ENCODE results near the gene NADSYN1.

Gene NADSYN1

DNA sequence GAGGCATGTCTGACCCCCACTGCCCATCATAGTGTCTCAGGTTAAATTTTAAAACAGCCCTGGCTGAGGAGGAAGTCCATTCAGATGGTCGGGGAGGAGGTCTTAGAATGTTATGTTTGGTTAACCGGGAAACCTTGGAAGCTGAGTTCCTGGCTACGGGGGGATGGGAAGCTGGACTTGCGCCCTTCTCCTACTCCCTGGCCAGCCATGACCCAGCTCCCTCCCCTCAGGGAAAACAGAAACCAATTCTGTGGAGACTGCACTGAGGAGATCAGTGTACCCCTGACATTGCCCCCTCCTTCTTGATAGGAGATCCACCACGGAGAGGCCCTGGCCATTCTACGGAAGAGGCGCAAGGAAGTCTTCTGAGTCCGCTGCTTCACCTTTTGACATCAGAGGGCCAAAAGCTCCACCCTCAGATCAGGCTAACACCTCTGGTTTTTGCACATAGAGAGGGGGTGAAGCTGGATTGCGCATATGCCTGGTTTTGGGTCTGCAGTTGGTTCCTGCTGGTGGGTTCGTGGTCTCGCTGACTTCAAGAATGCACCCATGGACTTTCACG, 92.5 kb downstream of the NADSYN1 start:
- no peaks in the 10 kb centered on the region for H3K36me3 ChIP-seq (ENCODE audit: control insufficient read depth in 2 of 2, insufficient read depth in 1 of 2, low read length in 2 of 2)
- H3K4me3 ChIP-seq (ENCODE audit: low read depth, low read length) = no peak overlapping the region
- H3K4me1 ChIP-seq (ENCODE audit: control insufficient read depth, insufficient read depth, low read length) = no peaks in the 10 kb centered on the region
- TF ChIP-seq SCRT2 (tag by site-specific recombination; IDR thresholded peaks at IDR 0.05) = no peak
- TF ChIP-seq ZNF426 (tag by site-specific recombination; IDR thresholded peaks at IDR 0.05) = no peak
- TF ChIP-seq, protein P1, sequence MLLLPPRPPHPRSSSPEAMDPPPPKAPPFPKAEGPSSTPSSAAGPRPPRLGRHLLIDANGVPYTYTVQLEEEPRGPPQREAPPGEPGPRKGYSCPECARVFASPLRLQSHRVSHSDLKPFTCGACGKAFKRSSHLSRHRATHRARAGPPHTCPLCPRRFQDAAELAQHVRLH (tag by site-specific recombination; IDR thresholded peaks at IDR 0.05) = no peak
- no peak for TF ChIP-seq ZNF140 (tag by site-specific recombination; IDR thresholded peaks at IDR 0.05)
- no peak for TF ChIP-seq ZSCAN23 (tag by site-specific recombination; IDR thresholded peaks at IDR 0.05)
- TF ChIP-seq ZNF623 (tag by site-specific recombination; IDR thresholded peaks at IDR 0.05) = no peak
- no peak for TF ChIP-seq ZNF221 (tag by site-specific recombination; IDR thresholded peaks at IDR 0.05; ENCODE audit: borderline replicate concordance)
- no peak for TF ChIP-seq ZNF354C (tag by site-specific recombination; IDR thresholded peaks at IDR 0.05; ENCODE audit: borderline replicate concordance, low read depth)
- TF ChIP-seq ZBTB48 (tag by site-specific recombination; IDR thresholded peaks at IDR 0.05) = no peak
- no peak for TF ChIP-seq ZNF514 (tag by site-specific recombination; IDR thresholded peaks at IDR 0.05)
- TF ChIP-seq TRIM28 (IDR thresholded peaks at IDR 0.05; ENCODE audit: borderline replicate concordance, low read length) = no peak
- TF ChIP-seq ZNF266 (tag by site-specific recombination; IDR thresholded peaks at IDR 0.05; ENCODE audit: low read depth) = no peak
- no peak for TF ChIP-seq ZNF654 (tag by site-specific recombination; IDR thresholded peaks at IDR 0.05; ENCODE audit: low read depth)
- no peak for TF ChIP-seq WT1 (tag by site-specific recombination; IDR thresholded peaks at IDR 0.05)
- TF ChIP-seq HOXD13 (CRISPR knock-in tag; IDR thresholded peaks at IDR 0.05; ENCODE audit: borderline replicate concordance) = no peak
- ChIA-PET POLR2A (no interaction called here), CTCF (no interaction called here)
- H3K27ac ChIP-seq (ENCODE audit: extremely low read depth, low read depth, low read length) = no peak overlapping the region
- no peaks in the 10 kb centered on the region for H3K9me3 ChIP-seq (ENCODE audit: control insufficient read depth, insufficient read depth, low read depth, low read length)

DNA sequence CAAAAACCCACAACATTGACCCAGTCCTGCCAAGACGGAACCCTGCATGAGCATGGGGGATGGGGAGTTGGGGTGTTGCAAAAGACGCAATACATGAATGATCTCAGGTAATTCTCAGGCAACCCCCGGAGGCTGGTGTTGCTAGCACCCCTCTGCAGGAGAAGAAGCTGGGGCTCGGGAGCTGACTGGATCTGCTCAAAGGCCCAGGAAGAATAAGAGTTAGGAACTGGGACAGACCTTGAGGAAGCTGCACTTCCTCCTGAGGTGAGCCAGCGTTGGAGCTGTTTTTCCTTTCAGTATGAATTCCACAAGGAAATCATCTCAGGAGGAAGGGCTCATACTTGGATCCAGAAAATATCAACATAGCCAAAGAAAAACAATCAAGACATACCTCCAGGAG, 95.1 kb downstream of the NADSYN1 start, which contains the start of gene KRTAP5-9:
TSS of gene KRTAP5-9 (plus strand) at position 301 of the 400 bp plus-strand sequence. CDS start 238 bp downstream, outside the sequence.
- ChIA-PET POLR2A (no interaction called here), CTCF (no interaction called here)
- Histone ChIP-seq H3K36me3 (ENCODE audit: control insufficient read depth in 2 of 2, insufficient read depth in 1 of 2, low read length in 2 of 2) (no peaks in the 10 kb centered on the region), H3K27ac (ENCODE audit: extremely low read depth, low read depth, low read length) (no peak within 1 kb of the TSS), H3K4me3 (ENCODE audit: low read depth, low read length) (no peak within 1 kb of the TSS), H3K9me3 (ENCODE audit: control insufficient read depth, insufficient read depth, low read depth, low read length) (no peaks in the 10 kb centered on the region), H3K4me1 (ENCODE audit: control insufficient read depth, insufficient read depth, low read length) (no peaks in the 10 kb centered on the region)
- TF ChIP-seq, protein P2, sequence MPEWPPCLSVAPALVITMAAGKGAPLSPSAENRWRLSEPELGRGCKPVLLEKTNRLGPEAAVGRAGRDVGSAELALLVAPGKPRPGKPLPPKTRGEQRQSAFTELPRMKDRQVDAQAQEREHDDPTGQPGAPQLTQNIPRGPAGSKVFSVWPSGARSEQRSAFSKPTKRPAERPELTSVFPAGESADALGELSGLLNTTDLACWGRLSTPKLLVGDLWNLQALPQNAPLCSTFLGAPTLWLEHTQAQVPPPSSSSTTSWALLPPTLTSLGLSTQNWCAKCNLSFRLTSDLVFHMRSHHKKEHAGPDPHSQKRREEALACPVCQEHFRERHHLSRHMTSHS (tag by site-specific recombination; IDR thresholded peaks at IDR 0.05) = no peak
- no peak for TF ChIP-seq EGR2 (tag by site-specific recombination; IDR thresholded peaks at IDR 0.05; ENCODE audit: low read depth)
- TF ChIP-seq, protein P3, sequence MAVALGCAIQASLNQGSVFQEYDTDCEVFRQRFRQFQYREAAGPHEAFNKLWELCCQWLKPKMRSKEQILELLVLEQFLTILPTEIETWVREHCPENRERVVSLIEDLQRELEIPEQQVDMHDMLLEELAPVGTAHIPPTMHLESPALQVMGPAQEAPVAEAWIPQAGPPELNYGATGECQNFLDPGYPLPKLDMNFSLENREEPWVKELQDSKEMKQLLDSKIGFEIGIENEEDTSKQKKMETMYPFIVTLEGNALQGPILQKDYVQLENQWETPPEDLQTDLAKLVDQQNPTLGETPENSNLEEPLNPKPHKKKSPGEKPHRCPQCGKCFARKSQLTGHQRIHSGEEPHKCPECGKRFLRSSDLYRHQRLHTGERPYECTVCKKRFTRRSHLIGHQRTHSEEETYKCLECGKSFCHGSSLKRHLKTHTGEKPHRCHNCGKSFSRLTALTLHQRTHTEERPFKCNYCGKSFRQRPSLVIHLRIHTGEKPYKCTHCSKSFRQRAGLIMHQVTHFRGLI (tag by site-specific recombination; IDR thresholded peaks at IDR 0.05) = no peak
- no peak for TF ChIP-seq ZNF48 (tag by site-specific recombination; IDR thresholded peaks at IDR 0.05)
- TF ChIP-seq, protein P4, sequence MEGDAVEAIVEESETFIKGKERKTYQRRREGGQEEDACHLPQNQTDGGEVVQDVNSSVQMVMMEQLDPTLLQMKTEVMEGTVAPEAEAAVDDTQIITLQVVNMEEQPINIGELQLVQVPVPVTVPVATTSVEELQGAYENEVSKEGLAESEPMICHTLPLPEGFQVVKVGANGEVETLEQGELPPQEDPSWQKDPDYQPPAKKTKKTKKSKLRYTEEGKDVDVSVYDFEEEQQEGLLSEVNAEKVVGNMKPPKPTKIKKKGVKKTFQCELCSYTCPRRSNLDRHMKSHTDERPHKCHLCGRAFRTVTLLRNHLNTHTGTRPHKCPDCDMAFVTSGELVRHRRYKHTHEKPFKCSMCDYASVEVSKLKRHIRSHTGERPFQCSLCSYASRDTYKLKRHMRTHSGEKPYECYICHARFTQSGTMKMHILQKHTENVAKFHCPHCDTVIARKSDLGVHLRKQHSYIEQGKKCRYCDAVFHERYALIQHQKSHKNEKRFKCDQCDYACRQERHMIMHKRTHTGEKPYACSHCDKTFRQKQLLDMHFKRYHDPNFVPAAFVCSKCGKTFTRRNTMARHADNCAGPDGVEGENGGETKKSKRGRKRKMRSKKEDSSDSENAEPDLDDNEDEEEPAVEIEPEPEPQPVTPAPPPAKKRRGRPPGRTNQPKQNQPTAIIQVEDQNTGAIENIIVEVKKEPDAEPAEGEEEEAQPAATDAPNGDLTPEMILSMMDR (tag by site-specific recombination; IDR thresholded peaks at IDR 0.05) = no peak
- TF ChIP-seq, protein P5, sequence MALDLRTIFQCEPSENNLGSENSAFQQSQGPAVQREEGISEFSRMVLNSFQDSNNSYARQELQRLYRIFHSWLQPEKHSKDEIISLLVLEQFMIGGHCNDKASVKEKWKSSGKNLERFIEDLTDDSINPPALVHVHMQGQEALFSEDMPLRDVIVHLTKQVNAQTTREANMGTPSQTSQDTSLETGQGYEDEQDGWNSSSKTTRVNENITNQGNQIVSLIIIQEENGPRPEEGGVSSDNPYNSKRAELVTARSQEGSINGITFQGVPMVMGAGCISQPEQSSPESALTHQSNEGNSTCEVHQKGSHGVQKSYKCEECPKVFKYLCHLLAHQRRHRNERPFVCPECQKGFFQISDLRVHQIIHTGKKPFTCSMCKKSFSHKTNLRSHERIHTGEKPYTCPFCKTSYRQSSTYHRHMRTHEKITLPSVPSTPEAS (tag by site-specific recombination; IDR thresholded peaks at IDR 0.05) = no peak
- TF ChIP-seq ZBTB1 (tag by site-specific recombination; IDR thresholded peaks at IDR 0.05) = no peak
- TF ChIP-seq, protein P6, sequence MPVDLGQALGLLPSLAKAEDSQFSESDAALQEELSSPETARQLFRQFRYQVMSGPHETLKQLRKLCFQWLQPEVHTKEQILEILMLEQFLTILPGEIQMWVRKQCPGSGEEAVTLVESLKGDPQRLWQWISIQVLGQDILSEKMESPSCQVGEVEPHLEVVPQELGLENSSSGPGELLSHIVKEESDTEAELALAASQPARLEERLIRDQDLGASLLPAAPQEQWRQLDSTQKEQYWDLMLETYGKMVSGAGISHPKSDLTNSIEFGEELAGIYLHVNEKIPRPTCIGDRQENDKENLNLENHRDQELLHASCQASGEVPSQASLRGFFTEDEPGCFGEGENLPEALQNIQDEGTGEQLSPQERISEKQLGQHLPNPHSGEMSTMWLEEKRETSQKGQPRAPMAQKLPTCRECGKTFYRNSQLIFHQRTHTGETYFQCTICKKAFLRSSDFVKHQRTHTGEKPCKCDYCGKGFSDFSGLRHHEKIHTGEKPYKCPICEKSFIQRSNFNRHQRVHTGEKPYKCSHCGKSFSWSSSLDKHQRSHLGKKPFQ (tag by site-specific recombination; IDR thresholded peaks at IDR 0.05) = no peak
- no peak for TF ChIP-seq ZNF311 (tag by site-specific recombination; IDR thresholded peaks at IDR 0.05; ENCODE audit: borderline replicate concordance)
- no peak for TF ChIP-seq ZNF132 (tag by site-specific recombination; IDR thresholded peaks at IDR 0.05; ENCODE audit: borderline replicate concordance)
- no peak for TF ChIP-seq ZNF654 (tag by site-specific recombination; IDR thresholded peaks at IDR 0.05; ENCODE audit: low read depth)
- TF ChIP-seq, protein P7, sequence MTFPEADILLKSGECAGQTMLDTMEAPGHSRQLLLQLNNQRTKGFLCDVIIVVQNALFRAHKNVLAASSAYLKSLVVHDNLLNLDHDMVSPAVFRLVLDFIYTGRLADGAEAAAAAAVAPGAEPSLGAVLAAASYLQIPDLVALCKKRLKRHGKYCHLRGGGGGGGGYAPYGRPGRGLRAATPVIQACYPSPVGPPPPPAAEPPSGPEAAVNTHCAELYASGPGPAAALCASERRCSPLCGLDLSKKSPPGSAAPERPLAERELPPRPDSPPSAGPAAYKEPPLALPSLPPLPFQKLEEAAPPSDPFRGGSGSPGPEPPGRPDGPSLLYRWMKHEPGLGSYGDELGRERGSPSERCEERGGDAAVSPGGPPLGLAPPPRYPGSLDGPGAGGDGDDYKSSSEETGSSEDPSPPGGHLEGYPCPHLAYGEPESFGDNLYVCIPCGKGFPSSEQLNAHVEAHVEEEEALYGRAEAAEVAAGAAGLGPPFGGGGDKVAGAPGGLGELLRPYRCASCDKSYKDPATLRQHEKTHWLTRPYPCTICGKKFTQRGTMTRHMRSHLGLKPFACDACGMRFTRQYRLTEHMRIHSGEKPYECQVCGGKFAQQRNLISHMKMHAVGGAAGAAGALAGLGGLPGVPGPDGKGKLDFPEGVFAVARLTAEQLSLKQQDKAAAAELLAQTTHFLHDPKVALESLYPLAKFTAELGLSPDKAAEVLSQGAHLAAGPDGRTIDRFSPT (tag by site-specific recombination; IDR thresholded peaks at IDR 0.05) = no peak
- TF ChIP-seq ZNF174 (tag by site-specific recombination; IDR thresholded peaks at IDR 0.05) = no peak
